Heart right ventricle (tissue), 16 donors: ENCODE data around the gene CRYBB3. TPM values are rescaled to one million over a fixed set of nuclear protein-coding genes. Genes with fewer than 3 reads are reported as not detected.

Experiments used
- ATAC-seq, 8 donors: fragments of 200-7000 bp; cut with Tn5 transposase; one replicate each; pipeline ENCODE4 v1.9.1; 2020; ENCODE audit warnings: mild to moderate bottlenecking in 8 of 8, moderate library complexity in 8 of 8, moderate number of reproducible peaks in 1 of 8
- DNase-seq, 2 donors: peaks; one replicate each; pipeline ENCODE4 v3.0.0-alpha.2; 2020
- H3K27ac ChIP-seq, 10 donors: fragments of 200-600 bp; sonication (generic) in 2 of 10; one replicate each; pipeline versions ENCODE4 v1.5.0 to v1.8.0; 2020 to 2022; ENCODE audit warnings: mild to moderate bottlenecking in 3 of 10
- H3K27me3 ChIP-seq, 7 donors: fragments of 200-600 bp; one replicate each; pipeline ENCODE4 v1.8.0; 2021 to 2022; ENCODE audit warnings: mild to moderate bottlenecking in 2 of 7
- H3K36me3 ChIP-seq, 9 donors: fragments of 200-600 bp; sonication (generic) in 1 of 9; one replicate each; pipeline versions ENCODE4 v1.5.0 to v1.8.0; 2020 to 2022; ENCODE audit warnings: mild to moderate bottlenecking in 2 of 9
- H3K4me1 ChIP-seq, 9 donors: fragments of 200-600 bp; sonication (generic) in 1 of 9; one replicate each; pipeline versions ENCODE4 v1.5.0 to v1.8.0; 2020 to 2022; ENCODE audit warnings: mild to moderate bottlenecking in 4 of 9
- H3K4me3 ChIP-seq, 10 donors: fragments of 200-600 bp; sonication (generic) in 2 of 10; one replicate each; pipeline versions ENCODE4 v1.5.0 to v1.8.0; 2020 to 2022; ENCODE audit warnings: mild to moderate bottlenecking in 7 of 10, moderate library complexity in 2 of 10
- H3K9me3 ChIP-seq, 11 donors: fragments of 200-600 bp in 10 of 11; sonication (generic) in 2 of 11; one replicate each; pipeline versions ENCODE4 v1.5.0 to v1.8.0; 2013 to 2022; ENCODE audit warnings: mild to moderate bottlenecking in 2 of 11, control low read depth in 1 of 11, moderate library complexity in 1 of 11
- CTCF ChIP-seq, 9 donors: fragments of 200-600 bp; sonication (generic) in 2 of 9; IDR thresholded peaks; one replicate each; pipeline versions ENCODE4 v1.5.0 to v1.8.0; 2021 to 2022; ENCODE audit warnings: antibody characterized with exemption in 9 of 9, mild to moderate bottlenecking in 5 of 9, moderate library complexity in 1 of 9
- WGBS, 2 donors: extraction: QIAGEN DNeasy Blood & Tissue Kit; methylation state at CpG; one replicate each; pipeline ENCODE4 v1.1.7; 2013; ENCODE audit warnings: inconsistent platforms in 1 of 2; 5-methylcytosine and 5-hydroxymethylcytosine counted together
- intact Hi-C, 10 donors: fragments of 100-400 bp; cut with DNase I; formaldehyde crosslinking; loops; one replicate each; pipeline versions ENCODE4 v1.11.1 to v1.14.2; 2022
- polyA plus RNA-seq, 2 donors: library from polyadenylated mRNA; stranded (reverse); fragments of 200-250 nt; gene quantifications; one replicate each; pipeline ENCODE4 v1.2.3, GENCODE V29; 2013
- total RNA-seq, 10 donors: library from RNA; stranded (reverse); fragmentation: NEBNext Ultra II Directional in 3 of 10; extraction: Animal tissue kit (Norgen Biotek cat#: 25700) in 3 of 10; gene quantifications; one replicate each; pipeline versions ENCODE4 v1.2.1 to v1.2.4, GENCODE V29; 2021 to 2023
- donor health status: Arrhythmogenic right ventricular cardiomyopathy.
- donor health status: ischemic (EF 13 %, LVEDD 7.1; RV severe dilation, severe dysfunction).
- donor health status: healthy with polysubstance abuse.
- donor health status: DM: no; HTN: yes; CAD: no.
- donor health status: DM: no; HTN: no; CAD: no.
- donor health status: ischemic (EF 25% LVEDD 6.9; RV normal size, moderate dysfunction).
- donor health status: ischemic (EF 25% LVEDD 5.7; RV mildly dilated, moderate dysfunction).
- donor health status: healthy.
- donor health status: DM: yes; HTN: yes; CAD: no.
- donor health status: Ischemic cardiomyopathy.
- donor health status: ischemic (EF 35%, LVEDD 5.7; RV mildly dilated, moderate dysfunction).
- donor health status: nonischemic (EF 11% LVEDD 7.7; RV severe dilation, severe dysfunction).
- donor health status: DM: yes; HTN: yes; CAD: no.
- donor health status: PGD.
- donor health status: ischemic (EF 29% LVEDD 5.4; RV normal size, mild dysfunction).
- donor health status: nonischemic (EF 23%, LVEDD 6.1; RV moderate dilation, normal function).

The CRYBB3 gene
- total and polyA plus RNA-seq, 12 donors = 0.06 to 0.44 (median 0.38) TPM; not detected in 8

GRCh38 chr22:25183949-25184619 is 15.6 kb upstream of the CRYBB3 start:
- Histone ChIP-seq H3K4me3 (no peak overlapping the region), H3K4me1 (no peaks in the 10 kb centered on the region), H3K27me3 (no peaks in the 10 kb centered on the region), H3K36me3 (peaks cover 0 to 92% (median 15%) of the 10 kb centered on the region in 9 donors), H3K27ac (no peak overlapping the region), H3K9me3 (peaks cover 0 to 12% (median 3%) of the 10 kb centered on the region in 11 donors)
- intact Hi-C loops = no loop called here
- ATAC-seq (no peak), DNase-seq (no peak)
- TF ChIP-seq CTCF (IDR thresholded peaks at IDR 0.05) = no peak
- 94 to 96% methylated on average over 12 of the region's 12 CpGs for WGBS, 2 donors

DNA sequence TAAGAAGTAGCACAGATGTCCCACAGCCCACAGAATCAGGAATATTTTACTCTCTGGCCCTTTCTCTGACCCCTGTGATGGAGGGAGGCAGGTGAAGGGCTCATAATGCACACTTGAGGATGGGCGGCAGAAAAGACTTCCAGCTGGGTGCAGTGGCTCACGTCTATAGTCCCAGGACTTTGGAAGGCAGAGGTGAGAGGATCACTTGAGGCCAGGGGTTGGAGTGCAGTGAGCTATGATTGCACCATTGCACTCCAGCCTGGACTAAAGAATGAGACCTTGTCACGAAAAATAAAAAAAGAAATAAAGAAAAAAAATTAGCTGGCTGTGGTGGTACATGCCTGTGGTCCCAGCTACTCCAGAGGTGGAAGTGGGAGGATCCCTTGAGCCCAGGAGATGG is 13.5 kb upstream of the CRYBB3 start:
- DNase-seq (no peak), ATAC-seq (no peak)
- Histone ChIP-seq H3K4me3 (no peak overlapping the region), H3K36me3 (peaks cover 0 to 91% (median 7%) of the 10 kb centered on the region in 9 donors), H3K27me3 (no peaks in the 10 kb centered on the region), H3K27ac (no peak overlapping the region), H3K9me3 (no peaks in the 10 kb centered on the region), H3K4me1 (no peaks in the 10 kb centered on the region)
- intact Hi-C loops = no loop called here
- 93 to 96% methylated on average over 3 of the region's 3 CpGs for WGBS, 2 donors
- no peak for TF ChIP-seq CTCF (IDR thresholded peaks at IDR 0.05)

DNA sequence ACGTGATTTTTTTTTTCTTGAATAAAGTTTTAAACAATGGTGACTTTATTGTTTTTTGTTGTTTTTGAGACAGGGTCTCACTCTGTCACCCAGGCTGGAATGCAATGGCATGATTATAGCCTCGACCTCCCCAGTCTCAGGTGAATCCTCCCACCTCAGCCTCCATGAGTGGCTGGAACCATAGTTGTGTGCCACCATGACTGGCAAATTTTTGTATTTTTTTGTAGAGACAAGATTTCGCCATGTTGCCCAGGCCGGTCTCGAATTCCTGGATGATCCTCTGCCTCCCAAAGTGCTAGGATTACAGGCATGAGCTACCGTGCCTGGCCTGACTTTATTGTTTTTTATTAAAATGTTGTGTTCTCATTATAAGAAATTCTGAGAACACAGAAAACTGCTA is 12.2 kb upstream of the CRYBB3 start:
- H3K9me3 ChIP-seq = no peaks in the 10 kb centered on the region
- intact Hi-C loops = no loop called here
- no peaks in the 10 kb centered on the region for H3K4me1 ChIP-seq
- TF ChIP-seq CTCF (IDR thresholded peaks at IDR 0.05) = no peak
- H3K36me3 ChIP-seq = peaks cover 0 to 92% (median 13%) of the 10 kb centered on the region in 9 donors
- no peak for ATAC-seq
- no peak overlapping the region for H3K27ac ChIP-seq
- H3K27me3 ChIP-seq = no peaks in the 10 kb centered on the region
- WGBS, 2 donors = 84 to 92% methylated on average over 6 of the region's 6 CpGs
- no peak for DNase-seq
- H3K4me3 ChIP-seq = no peak overlapping the region

GRCh38 chr22:25192406-25192805 is 7.3 kb upstream of the CRYBB3 start:
- no peak for TF ChIP-seq CTCF (IDR thresholded peaks at IDR 0.05)
- Histone ChIP-seq H3K4me3 (no peak overlapping the region), H3K4me1 (no peaks in the 10 kb centered on the region), H3K27ac (no peak overlapping the region), H3K36me3 (peaks cover 0 to 93% (median 8%) of the 10 kb centered on the region in 9 donors), H3K9me3 (no peaks in the 10 kb centered on the region), H3K27me3 (no peaks in the 10 kb centered on the region)
- intact Hi-C loops = no loop called here
- ATAC-seq (no peak), DNase-seq (no peak)
- 86% methylated on average over 12 of the region's 12 CpGs for WGBS, 2 donors
